Activated CD4-positive, alpha-beta T cell treated with anti-CD3 and anti-CD28 coated beads, Interleukin-2, amount 50 U/mL, for 16 hours (primary cell): Measurements from ENCODE around the gene IFITM1.
A peak's percentile ranks its signal among the peaks of the same experiment; 100 is the strongest.
"Not testable (repeated sequence)": the region's sequence is repeated elsewhere in the genome, so short reads cannot be mapped to it uniquely, and the experiment has no call there.

Source experiments
- DNase-seq: peaks from one replicate; pipeline ENCODE4 v3.0.0-alpha.2; 2020

The IFITM1 gene

GRCh38 chr11:309979-310572 is 3.8 kb upstream of the IFITM1 start:
- not testable (repeated sequence) for DNase-seq

- DNase-seq = not testable (repeated sequence)
These were observed 2.7 kb upstream of the IFITM1 start for GRCh38 chr11:311013-311748.

DNA sequence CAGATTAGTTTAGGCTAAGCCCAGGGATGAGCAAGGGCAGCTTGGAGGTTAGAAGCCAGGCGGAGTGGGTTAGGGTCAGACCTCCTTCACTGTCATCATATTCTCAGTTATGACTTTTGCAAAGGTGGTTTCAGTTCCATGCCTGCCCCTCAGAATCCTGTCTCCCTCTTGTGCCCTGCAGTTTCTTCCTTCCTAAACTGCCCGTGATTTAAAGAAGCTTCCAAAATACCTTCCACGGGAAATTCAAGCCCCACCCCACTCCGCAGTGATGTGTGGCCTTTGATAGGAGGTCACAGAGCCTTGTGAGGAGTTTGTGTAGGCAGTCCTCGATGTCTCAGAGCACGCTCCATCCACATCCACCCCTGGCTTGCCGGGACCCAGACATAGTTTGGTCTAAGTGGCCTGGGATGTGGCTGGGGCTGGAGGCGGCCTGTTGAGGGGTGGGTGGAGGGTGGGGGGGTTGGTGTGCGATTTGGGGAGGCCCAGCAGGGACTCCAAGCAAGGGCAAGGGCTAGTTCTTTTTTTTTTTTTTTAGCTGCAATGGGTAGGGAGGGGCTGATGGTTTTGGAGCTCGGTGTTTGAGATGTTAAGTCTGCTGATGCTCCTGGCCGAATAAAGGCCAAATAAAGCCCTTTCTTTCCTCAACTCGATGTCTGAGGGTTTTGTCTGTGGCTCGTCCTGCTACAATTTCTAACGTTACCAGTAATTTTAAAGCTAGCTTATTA is 1.6 kb upstream of the IFITM1 start:
- no peak for DNase-seq

- no peak for DNase-seq
These were observed 495 bp upstream of the IFITM1 start for GRCh38 chr11:313304-313786.

GRCh38 chr11:314554-314875 is 675 bp downstream of the IFITM1 start:
- not testable (repeated sequence) for DNase-seq

DNA sequence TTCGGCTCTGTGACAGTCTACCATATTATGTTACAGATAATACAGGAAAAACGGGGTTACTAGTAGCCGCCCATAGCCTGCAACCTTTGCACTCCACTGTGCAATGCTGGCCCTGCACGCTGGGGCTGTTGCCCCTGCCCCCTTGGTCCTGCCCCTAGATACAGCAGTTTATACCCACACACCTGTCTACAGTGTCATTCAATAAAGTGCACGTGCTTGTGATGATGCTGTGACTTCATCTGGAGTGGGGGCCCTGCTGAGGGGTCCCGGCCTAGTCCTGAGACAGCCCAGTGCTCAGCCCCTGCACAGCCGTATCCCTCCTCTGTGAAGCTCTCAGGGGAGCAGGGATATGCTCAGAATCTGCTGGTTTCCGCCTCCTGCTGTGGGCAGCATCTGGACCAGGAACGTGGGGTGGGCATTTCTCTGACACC is 1.2 kb downstream of the IFITM1 start:
- DNase-seq = no peak

DNA sequence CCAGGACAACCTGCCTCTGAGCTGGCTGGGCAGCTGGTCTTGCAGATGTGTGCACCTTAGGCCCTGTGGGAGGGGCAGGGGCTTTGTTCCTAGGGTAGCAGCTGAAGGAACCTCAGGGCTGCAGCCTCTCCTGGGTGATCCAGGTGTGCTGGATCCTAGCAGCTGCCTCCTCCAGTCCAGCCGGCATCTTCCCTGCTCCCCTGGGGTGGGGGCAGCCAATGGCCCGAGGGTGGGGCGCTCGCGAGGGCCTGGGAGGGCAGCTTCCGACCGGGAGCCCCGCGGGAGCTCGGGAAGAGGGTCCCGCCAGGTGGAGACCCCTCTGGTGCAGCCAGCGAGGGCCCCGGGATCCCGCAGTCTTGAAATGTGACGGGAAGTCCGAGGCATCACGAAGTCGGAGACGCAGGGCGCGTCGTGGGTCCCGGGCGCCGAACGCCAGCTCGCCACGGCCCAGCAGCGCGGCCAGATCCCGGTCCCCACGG is 1.7 kb downstream of the IFITM1 start:
- no peak for DNase-seq

DNA sequence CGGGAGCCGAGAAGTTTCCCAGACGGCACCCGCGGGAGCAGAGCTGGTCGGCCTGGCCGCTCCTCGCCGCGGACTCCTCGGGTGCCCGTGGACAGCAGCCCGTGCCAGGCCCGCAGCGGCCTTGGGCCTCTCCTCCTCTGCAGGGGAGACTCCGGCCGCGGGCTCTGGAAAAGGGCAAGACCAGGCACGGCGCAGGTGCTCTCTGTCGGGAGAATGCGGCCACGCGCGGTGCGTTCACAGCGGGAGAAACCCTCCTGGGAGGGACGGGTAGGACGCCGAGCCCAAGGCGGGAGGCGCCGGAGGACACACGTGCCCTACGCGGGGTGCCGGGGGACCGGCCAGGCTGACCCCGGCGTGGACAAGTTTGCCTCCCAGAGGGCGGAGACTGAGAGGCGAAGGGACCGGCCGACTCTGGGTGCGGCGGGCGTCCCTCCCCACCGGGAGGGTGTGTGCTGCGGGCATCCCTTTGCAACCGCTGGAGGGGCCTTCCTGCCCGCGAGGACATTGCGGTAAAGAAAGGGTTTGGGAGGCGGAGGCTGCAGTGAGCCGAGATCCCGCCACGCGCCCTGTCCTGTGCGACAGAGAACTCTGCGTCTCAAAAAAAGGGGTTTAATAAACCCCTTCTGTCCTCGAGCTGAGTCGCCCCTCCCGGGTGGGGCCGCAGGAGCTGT is 2.3 kb downstream of the IFITM1 start:
- DNase-seq = no peak

DNA sequence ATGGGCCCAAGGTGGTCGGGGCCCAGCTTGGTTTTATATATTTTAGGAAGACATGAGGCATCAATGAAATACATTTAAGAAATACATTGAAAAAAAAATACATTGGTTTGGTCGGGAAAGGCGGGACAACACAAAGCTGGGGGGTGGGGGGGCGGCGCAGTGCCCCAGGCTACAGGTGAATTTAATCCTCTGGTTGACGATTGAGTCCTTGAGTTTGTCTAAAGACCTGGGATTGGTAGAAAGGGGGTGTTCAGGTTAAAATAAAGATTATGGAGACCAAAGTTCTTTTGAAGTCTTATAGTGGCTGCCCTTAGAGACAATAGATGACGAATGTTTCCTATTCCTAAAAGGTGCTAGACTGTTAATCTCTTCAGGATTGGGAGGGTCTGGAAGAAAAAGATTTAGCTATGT is 3.1 kb downstream of the IFITM1 start:
- no peak for DNase-seq

- DNase-seq = not testable (repeated sequence)
These were observed 4.0 kb downstream of the IFITM1 start for GRCh38 chr11:317668-318404.

GRCh38 chr11:318405-319120 is 4.7 kb downstream of the IFITM1 start:
- not testable (repeated sequence) for DNase-seq

- DNase-seq = not testable (repeated sequence)
These were observed 5.5 kb downstream of the IFITM1 start for GRCh38 chr11:319121-319887.

DNA sequence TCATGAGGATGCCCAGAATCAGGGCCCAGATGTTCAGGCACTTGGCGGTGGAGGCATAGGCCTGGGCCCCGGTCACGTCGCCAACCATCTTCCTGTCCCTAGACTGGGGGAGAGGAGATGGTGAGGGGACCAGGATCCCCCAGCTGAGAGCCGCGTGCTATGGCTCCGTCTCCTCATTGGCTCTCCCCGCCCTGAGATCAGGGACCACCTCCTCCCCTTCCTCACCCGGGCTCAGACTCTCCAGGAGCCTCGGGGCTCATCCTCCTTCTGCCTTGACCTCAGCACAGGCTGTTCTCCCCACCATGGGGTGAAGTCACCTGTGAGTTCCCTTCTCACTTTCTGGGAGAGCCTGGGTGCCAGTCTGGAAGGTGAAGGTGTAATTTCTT is 6.0 kb downstream of the IFITM1 start:
- not testable (repeated sequence) for DNase-seq

DNA sequence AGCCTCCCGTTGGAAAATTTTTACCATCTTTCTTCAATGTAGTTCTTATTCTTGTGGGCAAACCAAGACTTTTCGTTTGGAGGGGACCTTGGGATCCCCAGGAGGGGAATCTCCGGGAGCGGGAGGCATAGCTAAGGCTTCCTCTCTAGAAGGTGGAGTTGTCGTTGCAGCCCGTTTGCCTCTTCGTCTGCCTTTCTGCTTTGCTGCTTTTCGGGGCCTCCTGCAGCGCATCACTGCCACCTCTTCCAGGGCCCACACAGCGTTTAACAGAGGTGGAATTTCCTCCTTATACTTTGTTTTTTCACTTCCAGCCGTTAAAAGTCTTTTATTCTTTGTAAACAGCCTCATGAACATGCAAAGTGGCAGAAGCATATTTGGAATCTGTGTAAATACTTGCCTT is 10.3 kb downstream of the IFITM1 start:
- DNase-seq = no peak

DNA sequence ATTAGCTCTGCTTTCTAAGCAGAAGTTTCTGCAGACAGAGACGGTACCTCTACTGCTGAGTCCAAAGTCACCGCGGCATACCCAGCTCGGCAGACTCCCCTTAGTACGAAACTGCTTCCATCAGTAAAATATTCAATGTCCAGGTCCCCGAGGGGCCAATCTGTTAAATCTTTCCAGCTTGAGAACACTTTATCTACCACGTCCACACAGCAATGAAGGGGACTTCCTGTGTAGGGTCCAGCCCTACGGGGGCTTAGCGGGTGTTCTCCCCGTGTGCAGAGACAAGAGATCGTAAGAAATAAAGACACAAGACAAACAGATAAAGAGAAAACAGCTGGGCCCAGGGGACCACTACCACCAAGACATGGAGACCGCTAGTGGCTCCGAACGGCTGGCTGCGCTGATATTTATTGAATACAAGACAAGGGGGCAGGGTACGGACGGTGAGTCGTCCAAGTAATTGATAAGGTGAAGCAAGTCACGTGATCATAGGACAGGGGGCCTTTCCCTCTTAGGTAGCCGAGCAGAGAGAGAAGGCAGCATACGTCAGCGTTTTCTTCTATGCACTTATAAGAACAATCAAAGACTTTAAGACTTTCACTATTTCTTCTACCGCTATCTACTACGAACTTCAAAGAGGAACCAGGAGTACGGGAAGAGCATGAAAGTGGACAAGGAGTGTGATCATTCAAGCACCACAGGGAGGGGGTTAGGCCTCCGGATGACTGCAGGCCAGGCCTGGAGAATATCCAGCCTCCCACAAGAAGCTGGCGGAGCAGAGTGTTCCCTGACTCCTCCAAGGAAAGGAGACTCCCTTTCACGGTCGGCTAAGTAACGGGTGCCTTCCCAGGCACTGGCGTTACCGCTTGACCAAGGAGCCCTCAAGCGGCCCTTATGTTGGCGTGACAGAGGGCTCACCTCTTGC is 11.0 kb downstream of the IFITM1 start:
- not testable (repeated sequence) for DNase-seq

DNA sequence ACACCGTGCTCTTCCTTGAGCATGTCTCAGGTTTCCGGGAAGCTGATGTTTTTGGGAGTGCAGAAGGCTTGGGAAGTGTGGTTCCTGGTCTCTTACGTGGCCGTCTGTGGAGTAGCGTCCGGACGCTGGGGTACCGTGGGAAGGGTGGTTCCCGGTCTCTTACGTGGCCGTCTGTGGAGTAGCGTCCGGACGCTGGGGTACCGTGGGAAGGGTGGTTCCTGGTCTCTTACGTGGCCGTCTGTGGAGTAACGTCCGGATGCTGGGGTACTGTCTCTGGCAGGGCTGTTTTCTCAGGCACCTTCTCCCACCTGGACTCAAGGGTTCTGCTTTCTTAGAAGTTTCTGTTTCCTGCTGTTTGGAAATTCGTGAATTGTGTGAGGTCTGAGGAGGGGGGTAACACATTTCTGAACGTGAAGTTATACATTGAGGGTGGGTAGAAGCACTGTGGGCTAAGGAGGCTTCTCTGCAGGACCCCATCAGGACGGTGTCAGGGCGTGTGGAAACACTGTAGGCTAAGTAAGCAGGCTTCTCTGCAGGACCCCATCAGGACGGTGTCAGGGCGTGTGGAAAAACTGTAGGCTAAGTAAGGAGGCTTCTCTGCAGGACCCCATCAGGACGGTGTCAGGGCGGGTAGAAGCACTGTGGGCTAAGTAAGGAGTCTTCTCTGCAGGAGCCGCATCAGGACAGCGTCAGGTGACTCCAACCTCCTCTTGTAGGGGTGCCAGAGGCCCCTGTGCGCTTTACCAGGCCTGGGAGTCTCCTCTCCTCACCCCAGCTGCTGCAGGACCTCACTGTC is 12.2 kb downstream of the IFITM1 start:
- no peak for DNase-seq

DNA sequence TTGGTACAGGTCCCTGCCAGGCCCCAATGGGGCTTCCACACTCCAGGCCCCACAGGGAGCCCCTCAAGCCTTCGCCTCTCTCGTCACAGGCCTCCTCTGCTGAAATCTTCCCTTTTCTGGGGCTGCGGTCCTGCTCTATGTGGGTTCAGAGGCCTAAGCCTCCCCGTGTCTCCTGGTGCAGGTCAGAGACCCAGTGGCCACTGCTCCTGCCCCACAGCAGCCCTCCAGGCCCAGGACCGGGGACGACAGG is 12.7 kb downstream of the IFITM1 start:
- no peak for DNase-seq

DNA sequence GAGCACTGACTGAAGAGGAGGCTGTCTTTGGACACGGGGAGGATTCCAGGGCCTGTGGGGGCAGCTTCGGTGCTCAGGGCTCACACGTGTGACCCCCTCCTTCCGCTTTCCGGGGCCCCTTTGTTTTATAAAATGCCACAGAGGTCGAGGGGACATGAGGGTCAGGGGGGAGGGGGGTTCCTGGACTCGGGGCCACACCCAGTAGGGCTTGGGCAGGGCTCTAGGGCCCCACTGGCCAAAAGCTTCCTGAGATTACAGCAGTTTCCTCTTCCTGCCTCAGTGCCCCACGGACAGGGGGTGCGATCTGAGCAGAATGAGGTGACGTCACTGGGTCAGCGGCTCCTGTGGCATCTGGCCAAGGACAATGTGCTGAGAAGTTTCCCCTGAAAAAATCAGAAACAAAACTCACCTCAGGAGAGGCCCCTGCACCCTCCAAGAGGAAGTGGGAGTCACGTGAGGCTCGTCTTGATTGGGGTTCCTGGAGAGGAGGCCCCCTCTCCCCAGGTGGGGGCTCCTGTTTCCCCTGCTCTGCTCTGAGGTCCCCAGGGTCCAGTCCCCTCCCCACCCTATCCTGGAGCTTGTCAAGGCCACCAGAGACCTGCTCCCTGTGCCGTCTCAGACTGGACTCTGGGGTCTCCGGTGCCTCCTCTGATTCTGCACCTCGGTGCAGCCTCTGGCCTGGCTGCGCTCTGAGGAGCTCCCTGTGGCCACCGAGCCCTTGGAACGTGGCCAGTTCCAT is 13.2 kb downstream of the IFITM1 start:
- peak; percentile 76 for DNase-seq

- no peak for DNase-seq
These were observed 13.7 kb downstream of the IFITM1 start for GRCh38 chr11:327581-327923.
